Measurements from ENCODE around the gene KDM2B. TPM values are rescaled to one million over a fixed set of nuclear protein-coding genes. Genes with fewer than 3 reads are reported as not detected.
A peak's percentile ranks its signal among the peaks of the same experiment; 100 is the strongest.

Gene KDM2B
- total RNA-seq, 1 donor from 2014 or later, result 17.2 TPM

DNA sequence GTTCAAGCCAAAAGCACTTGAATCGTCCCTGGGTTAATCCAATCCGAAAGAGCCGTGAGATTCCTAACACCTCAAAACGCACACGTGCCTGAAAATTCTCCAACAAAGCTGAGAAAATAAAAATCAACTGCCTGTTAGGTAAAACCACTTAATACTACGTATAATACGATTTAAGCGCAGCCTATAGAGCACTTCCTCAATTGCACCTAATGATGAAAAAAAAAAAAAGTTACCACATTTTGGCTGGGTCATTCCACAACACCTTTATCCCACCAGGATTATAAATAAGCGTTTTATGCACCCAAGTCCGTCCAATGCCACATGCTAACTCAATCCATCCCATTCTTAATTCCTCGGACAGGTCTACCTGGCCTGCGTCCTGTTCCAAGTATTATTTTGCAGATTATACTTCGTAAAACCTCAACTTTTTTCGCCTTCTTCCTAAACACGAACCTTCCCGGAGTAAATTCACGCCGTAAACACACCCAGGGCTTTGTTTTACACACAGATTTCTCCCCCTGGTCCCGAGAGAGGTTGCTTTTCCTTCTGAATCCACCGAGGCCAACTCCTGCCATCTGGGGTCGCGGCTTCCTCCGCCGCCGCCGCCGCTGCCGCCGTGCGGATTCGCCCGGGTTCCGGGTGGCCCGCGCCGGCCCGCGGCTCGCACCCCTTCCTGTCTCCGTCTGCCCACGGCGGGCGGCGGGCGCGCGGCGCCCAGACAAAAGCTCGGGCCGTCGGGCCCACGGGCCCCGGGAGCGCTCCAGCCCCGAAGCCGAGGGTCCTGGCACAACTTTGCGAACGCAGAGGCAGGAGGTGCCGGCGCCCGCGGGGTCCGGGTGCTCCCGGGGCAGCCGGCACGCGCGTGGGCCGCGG is 114.7 kb downstream of the KDM2B start:
- DNase-seq (ENCODE audit: low spot score), result no peak

DNA sequence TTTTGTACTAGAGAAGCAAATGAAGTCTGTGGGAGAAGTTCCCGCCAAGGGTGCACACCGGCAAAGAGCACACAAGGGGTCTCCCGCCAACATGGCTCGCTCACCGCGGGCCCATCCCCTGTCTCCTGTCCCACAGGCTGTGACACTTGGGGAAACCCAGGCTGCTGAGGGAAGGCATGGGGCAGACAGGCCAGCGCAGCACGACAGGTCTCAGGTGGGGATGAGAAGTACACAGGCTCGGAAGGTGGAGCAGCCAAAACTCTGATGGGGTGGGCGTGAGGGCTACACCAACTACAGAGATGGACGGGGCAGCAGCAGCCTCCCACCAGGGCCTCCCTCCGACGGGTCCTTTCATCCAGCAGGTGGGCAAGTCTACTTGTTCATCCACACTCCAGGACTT is 116.5 kb downstream of the KDM2B start:
- DNase-seq (ENCODE audit: low spot score), result no peak

- no peak for DNase-seq (ENCODE audit: low spot score)
Measured at GRCh38 chr12:121461048-121461447, 119.8 kb downstream of the KDM2B start.

DNA sequence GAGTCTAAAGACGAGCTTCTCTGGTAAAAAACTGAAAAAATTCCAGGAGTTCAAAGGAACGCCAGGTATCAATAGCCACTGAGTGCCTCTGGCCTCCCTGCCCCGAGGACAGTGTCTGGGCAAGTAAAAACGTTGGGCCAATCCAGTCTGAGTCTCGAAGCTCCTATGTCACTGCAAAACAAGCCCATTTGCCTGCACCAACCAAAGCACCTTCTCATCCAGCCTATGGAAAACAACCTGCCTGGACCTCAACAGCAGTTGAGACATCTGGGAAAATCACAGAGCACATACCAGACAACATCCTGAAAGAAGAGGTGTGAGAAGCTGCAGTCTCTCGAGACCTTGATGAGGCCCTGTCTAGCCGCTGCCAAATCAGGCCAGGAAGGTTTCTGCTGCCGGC is 124.3 kb downstream of the KDM2B start:
- no peak for DNase-seq (ENCODE audit: low spot score)

DNA sequence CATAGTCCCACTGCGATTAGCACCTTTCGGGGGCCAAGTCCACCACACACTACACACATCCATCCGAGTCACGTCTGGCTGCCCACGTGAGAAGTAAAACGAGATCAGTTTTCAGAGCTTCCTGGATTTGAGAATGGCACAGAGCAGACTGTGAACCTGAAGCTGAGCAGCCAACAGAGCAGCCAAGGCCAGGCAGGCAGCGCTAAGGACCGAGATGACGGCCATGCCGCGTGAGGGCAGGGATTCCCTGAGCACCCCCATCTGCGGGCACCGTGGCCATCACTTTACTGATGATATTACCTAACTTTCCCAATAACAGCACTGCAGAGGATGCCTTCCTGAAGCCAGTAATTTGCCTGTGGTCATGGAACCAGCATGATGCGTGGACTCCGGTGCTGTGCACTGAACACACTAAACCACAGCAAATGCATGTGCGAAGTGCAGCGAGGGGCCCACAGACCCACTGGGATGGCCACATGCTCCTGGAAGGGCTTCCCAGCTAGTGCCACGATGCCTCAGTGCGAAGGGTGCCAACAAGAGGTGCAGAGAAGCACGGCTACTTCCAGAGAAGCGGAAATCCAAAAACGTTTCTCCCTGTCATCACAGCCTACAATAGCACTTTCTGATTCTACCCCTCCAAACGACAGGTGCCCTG is 124.9 kb downstream of the KDM2B start:
- DNase-seq (ENCODE audit: low spot score), result no peak

DNA sequence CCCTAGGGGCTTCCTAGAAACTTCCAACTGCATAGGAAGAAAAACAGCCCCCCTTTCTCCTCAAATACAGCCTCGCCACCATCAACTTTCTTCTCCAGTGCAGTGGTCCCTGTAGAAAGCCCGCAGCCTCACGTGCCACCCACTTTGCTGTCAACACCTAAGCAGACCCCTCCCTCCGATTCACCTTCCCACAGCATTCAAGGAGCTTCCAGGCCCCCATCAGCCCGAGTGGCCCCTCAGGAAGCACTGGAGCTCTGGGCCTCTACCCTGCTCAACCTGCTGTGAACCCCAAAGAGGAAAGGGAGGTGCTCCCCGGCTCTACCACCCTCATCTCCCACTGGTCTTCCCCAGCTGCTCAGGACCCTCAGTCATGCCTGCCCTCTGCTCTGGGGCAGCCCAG is 125.9 kb downstream of the KDM2B start:
- DNase-seq (ENCODE audit: low spot score), result no peak

DNA sequence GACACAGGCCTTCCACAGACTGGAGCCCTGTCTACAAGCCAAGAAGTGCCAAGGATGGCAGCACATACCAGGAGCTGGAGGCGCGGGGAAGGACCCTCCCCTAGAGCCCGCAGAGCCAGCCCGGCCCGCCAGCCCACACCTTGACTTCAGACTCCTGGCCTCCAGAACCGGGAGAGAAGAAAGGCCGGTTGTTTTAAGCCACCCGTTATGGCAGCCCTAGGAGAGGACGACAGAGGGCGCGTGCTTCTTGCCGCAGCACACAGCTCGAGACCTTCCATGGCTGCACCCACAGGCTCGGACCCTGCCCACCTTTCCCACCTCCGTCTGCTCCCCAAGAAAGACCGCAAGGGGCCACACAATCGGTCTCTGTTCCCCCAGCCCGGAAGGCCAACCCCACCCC is 127.2 kb downstream of the KDM2B start:
- DNase-seq (ENCODE audit: low spot score), result no peak

- no peak for DNase-seq (ENCODE audit: low spot score)
Measured at GRCh38 chr12:121452985-121453360, 127.8 kb downstream of the KDM2B start.

DNA sequence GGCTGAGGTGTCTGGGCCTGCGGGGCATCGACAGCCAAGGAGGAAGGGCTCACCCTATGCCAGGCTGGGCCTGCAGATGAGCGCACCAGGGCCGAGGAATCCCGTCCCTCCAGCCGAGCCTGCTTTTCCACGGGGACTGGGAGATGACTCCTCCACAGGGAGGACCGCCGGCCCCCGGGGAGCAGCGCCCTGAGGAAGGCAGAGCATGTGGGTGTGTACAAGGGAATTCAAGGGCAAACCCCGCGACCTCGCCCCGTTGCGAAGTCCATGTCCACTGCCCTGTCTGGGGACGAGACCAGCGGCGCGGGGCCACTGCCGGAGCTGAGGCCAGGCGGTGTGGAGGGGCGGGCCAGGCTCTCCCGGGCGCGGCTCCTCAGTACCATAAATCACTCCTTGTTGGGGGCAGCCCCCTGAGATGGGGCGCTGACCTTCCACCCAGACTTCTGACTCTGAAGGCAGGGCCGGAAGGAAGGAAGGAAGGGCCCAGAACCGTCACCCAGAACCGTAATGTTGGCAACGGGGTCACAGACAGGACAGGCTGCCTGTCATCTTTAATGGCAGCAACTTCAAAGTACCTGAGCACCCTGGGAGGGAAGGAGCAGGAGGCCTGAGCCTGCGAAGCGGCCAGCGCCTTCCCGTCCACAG is 128.4 kb downstream of the KDM2B start:
- DNase-seq (ENCODE audit: low spot score), result no peak

GRCh38 chr12:121451961-121452339 is 128.9 kb downstream of the KDM2B start:
- no peak for DNase-seq (ENCODE audit: low spot score)

DNA sequence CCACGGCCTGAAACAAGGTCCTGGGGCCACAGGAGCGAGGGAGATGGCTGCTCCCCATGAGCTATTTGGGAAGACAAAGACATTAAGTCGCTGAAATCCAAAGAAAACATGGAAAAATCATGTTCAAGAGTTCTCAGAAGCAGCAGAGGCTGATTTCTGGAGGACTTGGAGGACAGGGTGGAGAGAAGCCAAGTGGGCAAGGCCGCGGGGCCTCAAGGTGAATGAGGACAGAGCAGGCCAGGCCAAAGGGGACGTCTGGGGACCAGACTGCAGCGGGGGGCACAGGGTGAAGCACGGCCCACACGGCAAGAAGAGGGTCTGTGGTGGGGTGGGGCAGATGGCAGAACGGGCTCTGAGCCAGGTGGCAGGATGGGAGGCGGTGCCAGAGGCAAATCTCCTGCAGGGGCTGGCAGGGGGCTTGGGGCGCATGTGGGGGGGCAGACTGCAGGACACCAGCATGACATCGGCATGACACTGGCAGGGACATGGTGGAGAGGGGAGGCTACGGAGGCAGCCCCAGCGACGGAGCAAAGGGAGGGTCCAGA is 132.0 kb downstream of the KDM2B start:
- DNase-seq (ENCODE audit: low spot score), result no peak

DNA sequence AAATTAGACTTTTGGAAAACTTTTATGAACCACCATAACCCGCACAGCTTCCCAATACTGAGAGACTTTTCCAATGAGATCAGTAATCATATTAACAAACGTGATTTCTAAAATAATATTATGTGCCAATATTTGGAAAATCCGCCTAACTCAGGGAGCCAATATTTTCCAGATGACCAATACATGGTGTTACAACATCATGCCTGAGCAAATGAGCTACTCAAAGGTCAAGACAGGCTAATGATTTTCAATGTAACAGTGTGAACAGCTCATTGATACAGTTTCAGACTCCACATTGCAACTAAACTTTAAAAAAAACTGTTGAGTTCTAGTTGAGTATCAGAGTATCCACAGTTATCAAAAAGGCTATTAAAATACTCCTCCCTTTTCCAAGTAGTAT is 134.1 kb downstream of the KDM2B start:
- no peak for DNase-seq (ENCODE audit: low spot score)

GRCh38 chr12:121444842-121445202 is 136.0 kb downstream of the KDM2B start:
- no peak for DNase-seq (ENCODE audit: low spot score)

DNA sequence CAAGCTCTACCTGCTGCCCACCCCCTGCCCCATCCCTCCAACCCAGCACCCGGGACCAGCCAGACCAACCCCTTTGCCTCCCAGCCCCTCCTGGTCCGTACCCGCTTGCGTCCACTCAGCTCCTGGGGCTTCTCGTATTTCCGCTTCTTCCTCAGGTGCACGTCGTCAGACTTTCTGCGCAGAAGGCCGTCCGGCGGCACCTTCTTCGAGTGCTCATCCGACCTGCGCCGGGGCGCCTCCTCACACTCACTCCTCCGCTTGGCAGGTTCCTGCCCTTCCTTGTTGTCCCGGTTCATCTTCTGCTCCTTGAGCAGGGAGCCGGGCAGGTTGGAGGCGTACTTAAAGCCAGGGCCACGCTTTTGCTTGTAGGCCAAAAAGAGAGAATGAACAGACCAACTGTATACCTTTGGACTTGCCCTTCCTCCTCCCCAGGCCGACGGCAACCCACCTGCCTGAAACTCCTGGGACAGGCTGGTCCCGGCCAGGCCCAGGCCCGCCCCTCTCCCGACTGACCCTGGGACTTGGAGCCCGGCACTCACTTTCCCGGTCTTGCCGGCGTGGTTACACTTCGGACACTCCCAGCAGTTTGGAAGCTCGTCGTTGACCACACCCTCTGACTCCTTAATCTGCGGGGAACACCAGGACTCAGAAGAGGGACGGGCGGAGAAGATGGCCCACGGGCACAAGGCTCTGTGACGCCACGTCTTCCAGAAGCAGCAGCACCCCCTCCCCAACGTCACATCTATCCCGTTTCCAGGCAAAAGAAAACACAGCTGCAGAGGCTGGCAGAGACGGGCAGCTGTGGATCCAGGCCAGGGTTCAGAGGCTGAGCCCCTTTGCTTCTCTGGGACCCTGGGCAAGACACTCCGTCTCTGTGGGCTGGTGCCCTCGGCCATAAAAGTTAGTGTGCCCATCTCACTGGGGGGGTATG is 136.6 kb downstream of the KDM2B start:
- DNase-seq (ENCODE audit: low spot score), result no peak

DNA sequence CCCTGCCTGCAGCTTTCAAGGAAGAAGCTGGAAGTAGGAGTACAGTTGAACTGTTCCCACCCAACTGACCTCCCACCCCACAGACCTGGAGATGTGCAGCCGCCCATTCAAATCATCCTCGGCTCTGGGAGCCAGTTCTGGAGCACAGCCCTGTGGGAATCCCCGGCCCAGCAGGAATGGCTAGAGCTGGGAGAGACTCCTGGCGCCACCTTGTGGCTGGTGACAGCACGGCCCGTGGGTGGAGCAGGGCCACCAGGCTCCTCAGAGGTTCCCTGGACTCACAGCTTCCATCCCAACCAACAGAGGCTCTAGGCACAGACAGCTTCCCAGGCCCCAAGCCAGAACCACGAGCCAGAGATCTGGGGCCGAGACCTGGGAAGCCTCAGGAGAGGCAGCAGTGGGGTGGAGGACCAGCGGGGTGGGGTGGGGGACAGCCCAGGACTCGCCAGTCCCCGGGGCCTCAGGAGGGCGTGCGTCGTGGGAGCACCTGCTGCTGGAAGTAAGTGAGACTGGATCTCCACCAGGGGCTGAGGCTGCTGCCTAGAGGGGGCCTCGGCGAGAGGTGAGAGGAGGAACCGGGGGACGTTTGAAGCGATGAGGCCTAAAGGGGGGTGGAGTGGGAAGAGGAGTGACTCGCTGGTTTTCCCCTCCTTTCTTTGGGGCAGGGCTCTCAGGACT is 137.5 kb downstream of the KDM2B start:
- DNase-seq (ENCODE audit: low spot score), result peak; percentile 95

- no peak for DNase-seq (ENCODE audit: low spot score)
Measured at GRCh38 chr12:121442028-121442948, 138.5 kb downstream of the KDM2B start.

GRCh38 chr12:121441555-121441954 is 139.3 kb downstream of the KDM2B start:
- DNase-seq (ENCODE audit: low spot score), result no peak

GRCh38 chr12:121440768-121441167 is 140.1 kb downstream of the KDM2B start:
- DNase-seq (ENCODE audit: low spot score), result no peak

GRCh38 chr12:121439715-121440114 is 141.1 kb downstream of the KDM2B start:
- DNase-seq (ENCODE audit: low spot score), result no peak

All from mesenteric fat pad (tissue), 1 donor.